Tongue (tissue), 2 donors: ENCODE measurements around the gene NKX1-1. TPM values are rescaled to one million over a fixed set of nuclear protein-coding genes. Genes with fewer than 3 reads are reported as not detected.
"Not testable (repeated sequence)": the region's sequence is repeated elsewhere in the genome, so short reads cannot be mapped to it uniquely, and the experiment has no call there.

Experiments used
- DNase-seq: peaks from one replicate; pipeline ENCODE4 v3.0.0-alpha.2; 2015
- total RNA-seq: library from RNA; depleted of rRNA; stranded (reverse); fragments of >200 nt; gene quantifications from one replicate; pipeline ENCODE4 v1.2.3, GENCODE V29; 2014

The NKX1-1 gene
- total RNA-seq, 1 donor from 2014 or later = not detected

DNA sequence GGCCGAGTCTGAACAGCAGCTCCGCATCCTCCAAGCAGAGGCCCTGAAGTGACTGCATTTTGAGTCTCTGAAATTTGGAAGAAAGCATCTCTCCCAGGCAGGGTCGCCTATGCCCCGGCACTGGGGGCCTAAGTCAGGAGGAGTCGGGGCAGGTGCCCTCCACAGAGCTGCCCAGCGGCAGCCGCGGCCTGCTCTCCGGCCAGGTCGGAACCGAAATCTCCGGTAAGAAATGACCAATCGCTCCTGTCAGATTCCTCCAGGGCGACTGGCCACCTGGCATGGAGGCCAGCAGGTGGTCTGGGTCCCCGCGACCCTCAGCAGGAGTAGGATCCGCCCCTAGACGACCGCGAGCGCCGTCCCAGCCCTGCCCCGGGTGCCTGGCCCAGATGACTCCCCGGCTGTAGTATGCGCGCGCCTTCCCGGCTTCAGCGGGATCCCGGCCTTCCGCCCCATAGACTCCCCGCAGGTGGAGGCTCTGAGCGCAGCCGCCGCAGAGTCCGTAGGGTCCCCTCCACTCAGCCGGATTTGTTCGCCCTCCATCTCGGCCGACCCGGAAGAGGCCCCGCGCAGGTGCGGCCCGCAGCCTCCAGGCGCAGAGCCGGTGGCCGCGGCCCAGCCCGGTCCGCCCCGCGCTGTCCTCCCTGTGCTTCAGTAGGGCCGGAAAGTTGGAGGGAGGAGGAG, 1.5 kb downstream of the NKX1-1 start:
- DNase-seq = no peak

DNA sequence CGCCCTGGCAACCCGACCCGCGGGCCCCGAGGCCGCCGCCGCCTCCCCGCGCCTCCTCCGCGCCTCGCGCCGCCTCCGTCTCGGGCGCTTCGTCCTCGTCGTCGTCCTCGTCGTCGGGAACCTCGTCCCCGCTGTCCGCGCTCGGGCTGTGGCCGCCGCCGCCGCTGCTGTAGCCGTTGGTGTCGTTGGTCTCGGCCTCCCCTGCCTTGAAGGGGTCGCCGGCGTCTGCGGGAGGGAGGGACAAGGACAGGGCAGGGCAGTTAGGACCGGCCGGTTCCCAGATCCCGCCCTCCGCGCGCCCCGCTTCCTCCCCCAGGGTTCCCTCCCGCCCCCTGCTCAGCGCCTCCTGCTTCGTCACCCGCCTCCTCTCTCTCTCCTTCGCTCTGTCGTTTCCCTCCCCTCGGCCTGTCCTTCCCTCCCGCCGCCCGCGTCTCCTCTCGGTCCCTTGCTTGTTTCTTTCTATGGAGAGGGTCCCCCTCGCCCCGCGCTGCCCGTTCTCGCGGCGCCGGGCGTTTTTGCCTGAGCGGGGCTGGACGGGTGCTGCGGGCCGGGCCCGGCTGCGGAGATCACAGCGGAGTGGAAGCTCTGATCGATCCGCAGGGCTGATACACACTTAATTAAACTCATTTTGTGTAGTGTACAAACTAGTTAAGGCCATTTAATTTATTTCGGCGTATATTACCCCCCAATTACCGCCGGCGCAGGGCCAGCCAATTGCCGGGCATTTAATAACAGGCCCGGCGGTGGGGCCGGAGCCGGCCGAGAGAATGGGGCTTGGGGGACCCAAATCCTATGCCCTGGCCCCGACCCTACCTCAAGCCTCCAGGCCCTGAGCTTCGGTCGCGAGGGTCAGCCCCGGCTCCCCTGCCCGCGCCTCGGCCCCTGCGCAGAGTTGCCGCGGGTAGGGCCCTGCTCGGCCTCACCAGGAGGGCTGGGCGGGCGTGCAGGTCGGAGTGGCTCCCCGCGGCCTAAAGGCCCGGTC, 2.4 kb downstream of the NKX1-1 start:
- no peak for DNase-seq

DNA sequence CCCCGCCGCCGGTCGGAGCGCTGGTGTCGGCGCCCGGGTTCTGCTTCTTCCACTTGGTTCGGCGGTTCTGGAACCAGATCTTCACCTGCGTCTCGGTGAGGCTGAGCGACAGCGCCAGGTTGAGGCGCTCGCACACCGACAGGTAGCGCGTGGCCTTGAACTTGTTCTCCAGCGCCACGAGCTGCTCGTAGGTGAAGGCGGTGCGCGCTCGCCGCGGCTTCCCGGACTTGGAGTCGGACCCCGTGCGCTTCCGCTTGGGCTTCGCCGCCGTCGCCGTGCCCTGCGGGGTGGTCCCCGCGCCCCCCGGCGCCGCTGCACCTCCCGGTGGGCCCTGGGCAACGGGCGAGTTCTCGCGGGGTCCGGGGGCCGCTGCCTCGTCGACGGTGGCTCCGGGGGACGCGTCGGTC, 3.1 kb downstream of the NKX1-1 start:
- no peak for DNase-seq

DNA sequence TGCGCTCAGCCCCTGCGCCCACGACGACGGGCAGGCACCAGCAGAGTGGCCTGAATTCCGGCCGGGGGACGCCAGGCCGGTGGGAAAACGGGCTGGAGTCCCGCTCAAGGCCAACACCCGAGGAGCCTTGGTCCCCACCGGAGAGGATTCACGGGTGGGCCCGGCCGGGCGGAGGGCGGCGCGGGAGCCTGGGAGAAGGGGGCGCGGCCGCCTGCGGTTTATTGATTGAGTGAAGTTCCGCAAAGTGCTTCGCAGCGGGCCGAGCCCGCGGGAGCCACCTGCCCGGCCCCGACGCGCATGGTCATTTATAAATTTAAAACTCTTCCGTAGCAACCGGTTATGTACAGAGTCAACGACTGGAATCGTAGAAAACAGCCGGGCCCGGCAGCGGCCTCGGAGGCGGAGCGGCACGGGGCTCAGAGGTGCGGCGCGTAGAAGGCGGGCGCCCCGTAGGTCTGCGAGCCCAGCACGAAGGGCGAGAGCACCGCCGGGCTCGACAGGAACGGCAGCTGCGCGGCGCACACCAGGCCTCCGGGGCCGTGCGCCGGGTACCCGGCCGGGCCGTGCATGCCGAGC, 3.6 kb downstream of the NKX1-1 start:
- DNase-seq = peak; percentile 8

DNA sequence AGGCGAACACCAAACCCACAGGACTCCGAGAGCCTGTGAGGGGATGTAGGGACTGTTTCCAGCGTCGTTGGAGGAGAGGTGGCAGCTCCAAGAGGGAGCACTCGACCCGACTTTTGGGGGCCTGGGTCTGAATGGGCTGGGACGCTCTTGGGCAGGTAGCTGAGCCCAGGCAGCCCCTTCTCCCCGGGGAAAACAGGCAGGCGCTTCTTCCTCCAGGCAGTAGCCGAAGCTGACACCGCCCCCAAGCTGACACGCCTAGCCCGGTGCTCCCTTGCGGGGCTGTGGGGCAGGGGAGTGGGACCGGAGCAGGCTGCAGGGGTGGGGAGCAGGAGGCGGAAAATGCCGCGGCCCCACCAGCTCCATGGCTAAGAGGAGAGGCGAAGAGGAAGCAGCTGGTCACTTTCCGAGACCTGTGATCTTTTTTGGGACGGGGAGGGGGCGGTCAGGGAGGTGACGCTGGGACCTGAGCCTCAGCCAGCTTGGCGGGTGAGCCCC, 4.2 kb downstream of the NKX1-1 start:
- DNase-seq = no peak

DNA sequence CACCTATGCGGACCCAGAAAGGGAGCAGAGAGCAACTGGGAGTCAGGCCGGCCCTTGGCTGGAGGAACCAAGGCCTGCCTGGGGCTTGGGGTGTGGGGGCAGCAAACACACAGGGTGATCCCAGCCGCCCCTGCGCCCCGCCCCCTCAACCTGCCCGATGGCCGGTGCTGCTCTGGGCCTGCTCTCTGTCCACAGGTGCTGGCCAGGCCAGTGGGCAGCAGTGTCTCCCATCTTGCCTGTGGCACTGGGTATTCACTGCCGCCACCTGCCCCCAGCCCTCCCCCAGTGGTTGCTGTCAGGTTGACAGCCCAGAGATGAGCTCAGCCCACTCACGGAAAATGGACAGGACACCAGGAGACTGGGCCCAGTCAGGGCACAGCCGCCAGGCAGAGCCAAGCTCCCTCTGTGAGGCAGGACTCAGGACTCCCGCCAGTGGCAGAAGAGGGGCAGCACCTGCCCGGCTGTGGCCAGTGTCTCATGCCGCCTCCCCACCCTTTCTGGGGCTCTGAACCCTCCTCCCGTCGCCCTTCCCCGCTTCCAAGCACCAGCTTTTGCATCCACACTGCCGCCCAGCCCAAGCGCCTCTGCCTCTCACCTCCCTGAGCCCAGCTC, 4.7 kb downstream of the NKX1-1 start:
- DNase-seq = no peak

DNA sequence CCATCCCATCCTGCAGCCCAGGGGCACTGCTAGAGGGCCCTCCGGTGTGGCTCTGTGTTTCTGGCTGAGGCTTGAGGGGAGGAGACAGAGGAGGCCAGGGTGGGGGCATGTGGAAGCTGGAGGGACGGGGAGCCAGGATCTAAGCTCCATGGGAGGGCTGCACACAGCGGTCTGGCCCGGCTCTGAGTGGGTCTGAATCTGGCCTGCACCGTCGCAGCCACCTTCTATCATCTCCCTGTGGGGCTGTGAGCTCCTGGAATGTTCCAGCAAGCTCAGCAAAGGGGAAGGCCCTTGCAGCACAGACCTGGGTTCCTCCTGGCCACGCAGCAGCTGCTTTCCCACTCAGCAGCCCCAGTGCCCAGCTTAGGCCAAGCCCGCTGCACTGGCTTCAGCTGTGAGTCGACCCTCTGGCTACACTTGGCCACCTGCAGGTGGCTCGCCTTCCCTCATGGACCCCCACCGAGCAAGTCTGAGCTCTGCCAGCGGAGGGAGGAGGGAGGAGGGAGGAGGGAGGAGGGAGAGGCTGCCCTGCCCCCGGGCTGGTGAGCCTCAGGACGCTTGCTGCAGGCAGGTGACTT, 5.3 kb downstream of the NKX1-1 start:
- DNase-seq = no peak

DNA sequence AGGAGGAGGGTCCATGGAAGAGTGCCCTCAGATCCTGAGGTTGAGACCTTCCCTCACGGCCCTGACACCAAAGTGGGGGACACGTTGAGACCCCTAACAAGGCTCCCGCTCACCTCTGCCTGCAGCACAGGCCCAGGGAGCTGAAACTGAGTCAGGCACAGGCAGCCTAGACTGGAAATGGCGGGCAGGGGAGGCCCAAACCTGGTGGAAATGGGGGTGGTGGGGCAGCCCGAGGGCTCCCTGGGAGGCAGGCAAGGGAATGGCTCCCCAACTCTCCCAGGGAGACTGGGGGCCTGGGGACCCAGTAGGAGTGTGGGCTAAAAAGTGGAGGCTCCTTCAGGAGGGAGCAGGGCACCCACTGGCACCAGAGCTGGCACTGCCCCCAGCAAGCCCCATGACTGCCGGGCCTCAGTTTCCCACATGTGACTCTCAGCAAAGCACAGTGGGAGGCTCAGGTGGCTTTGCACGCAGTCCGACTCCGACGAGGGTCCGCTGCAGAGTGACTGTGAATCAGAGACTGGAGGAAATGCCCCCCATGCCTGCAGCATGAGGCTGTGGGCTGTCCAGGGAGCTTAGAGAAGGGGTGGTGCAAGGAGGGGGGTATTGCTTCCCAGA, 5.9 kb downstream of the NKX1-1 start:
- no peak for DNase-seq

DNA sequence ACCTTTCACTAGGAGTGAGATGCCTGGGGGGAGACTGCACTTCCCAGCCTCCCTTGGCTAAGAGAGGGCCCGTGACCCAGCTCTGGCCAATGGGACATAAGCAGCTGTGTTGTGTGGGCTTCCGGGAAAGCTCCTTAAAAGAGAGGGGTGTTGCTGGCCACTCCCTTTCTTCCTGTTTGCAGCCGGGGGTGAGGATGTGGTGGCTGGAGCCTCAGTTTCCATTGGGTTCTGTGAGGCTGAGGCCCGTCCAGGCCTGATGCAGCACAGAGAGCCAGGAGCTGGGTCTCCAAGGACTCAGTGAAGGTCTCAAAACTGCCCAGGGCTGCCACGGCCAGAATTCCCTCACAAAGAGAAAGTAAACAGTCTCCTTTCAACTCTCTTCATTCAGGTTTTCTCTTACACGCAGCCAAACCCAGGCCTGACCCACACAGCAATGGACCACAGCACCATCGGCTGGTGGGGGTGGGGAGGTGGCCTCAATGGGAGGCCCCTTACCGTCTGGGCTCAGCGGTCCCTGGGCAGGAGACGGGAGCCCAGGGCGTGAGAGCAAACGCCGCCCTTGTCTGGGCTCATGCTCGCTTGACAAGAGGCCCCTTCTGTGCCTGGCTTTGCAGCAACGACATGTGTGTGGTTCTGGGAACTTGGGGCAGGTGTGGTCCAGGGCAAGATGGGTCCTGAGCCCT, 6.6 kb downstream of the NKX1-1 start:
- DNase-seq = no peak

DNA sequence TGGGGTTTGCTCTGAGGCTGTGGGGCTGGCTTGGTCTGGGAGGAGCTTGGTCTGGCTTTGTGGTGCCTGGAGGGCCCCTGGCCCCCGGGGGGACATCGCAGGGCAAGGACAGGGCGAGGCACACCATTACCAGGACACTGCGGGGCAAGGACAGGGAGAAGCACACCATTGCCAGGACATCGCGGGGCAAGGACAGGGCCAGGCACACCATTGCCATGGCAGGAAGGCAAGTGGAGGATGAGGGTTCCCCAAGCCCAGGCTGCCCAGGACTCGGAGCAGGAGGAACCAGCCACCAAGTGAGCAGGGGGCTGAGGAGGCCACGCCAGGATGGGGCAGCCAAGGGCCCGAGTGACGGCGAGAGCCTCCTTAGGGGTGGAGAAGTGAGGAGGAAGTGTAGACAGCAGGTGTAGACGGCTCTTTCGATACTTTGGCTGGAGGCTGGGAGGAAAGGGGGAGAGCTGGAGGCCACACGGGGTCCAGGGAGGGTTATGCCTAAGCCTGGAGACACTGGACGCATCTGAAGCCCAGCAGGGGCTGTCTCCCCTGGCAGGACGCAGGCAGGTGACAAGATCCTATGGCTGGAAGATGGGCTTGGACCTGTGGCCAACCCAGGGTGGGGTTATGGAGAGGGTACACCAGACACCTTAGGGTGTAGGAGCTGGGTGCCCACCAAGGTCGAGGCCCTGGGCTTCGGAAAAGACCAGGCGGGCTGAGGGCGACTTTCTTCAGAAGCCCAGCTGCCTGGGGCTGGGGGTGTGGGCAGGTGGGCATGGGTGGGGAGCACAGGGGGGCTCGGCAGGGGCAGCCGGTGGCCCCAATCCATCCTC, 7.3 kb downstream of the NKX1-1 start:
- no peak for DNase-seq

DNA sequence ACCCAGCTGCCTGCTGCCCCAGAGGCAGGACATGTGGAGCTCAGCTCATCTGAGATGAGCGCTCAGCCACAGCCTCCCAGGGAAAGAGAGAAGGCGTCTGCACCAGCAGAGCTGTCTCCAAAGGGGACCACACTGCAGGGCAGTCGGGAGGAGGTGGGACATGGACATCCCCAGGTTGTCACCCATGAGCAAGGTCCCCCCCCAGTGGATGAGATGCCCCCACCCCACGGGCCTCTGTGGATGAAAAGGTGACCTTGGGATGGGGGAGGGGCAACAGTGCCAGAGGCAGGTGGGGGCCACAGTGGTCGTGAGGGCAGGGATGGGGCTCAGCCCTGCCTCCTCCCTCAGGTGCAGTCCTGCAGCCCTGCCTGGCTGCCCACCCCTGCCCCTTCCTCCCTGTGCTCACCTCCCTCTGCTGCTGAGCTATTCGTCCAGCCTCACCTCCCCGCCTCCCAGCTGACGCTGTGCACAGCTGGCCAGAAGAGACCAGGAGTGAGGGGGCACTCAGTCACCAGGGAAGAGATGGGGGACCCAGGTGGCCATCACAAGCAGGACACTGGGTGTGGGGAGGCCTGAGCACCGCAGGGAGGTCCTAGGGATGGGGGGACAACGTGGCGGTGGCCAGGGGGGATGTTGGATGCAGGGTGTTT, 9.3 kb downstream of the NKX1-1 start:
- no peak for DNase-seq

DNA sequence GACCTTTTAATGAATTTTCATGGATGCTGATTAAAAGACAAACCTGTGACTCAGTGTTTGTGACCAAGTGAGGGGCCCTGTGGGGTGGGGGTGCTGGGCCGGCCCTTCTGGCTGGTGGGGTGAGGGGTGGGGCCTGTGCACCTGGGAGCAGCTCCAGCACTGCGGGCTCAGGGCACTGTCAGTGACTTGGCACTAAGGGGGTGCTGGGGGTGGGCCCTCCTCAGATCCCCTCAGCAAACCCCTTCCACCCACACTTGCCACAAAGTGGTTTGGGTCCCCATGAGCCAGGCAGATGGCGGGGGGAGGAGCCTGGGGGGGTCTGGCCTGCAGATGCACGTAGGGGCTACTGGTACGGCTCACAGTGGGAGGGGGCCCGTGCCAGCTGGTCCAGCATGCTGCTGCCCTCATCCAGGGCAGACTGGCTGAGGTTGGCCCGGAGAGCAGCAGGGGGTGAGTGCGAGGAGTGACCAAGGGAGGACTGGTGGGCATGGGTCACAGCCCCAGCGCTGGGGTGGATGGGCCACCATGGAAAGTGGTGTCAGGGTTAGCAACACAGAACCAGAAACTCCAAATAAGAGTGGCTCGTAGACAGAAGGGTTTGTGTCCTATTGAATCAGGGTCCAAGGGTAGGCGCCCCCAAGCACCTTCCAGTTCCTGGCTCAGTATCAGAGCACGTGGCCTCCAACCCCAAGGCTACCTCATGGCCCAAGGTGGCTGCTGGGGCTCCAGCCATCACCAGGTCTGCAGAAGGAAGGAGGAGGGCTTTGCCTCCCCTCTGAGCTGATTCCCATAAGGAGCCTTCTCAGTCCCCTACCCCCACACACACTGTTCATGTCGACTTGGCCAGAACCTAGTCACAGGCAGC, 10.1 kb downstream of the NKX1-1 start:
- no peak for DNase-seq

DNA sequence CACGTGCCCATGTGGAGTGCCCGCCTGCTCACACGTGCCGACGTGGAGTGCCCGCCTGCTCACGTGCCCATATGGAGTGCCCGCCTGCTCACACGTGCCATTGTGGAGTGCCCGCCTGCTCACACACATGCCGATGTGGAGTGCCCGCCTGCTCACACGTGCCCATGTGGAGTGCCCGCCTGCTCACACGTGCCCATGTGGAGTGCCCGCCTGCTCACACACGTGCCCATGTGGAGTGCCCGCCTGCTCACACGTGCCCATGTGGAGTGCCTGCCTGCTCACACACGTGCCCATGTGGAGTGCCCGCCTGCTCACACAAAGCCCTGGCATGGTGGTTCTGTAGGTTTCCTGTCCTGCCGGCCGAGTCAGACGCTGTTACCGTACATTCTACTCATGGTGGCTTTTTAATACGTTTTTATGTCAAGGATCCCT, 10.8 kb downstream of the NKX1-1 start:
- DNase-seq = not testable (repeated sequence)

DNA sequence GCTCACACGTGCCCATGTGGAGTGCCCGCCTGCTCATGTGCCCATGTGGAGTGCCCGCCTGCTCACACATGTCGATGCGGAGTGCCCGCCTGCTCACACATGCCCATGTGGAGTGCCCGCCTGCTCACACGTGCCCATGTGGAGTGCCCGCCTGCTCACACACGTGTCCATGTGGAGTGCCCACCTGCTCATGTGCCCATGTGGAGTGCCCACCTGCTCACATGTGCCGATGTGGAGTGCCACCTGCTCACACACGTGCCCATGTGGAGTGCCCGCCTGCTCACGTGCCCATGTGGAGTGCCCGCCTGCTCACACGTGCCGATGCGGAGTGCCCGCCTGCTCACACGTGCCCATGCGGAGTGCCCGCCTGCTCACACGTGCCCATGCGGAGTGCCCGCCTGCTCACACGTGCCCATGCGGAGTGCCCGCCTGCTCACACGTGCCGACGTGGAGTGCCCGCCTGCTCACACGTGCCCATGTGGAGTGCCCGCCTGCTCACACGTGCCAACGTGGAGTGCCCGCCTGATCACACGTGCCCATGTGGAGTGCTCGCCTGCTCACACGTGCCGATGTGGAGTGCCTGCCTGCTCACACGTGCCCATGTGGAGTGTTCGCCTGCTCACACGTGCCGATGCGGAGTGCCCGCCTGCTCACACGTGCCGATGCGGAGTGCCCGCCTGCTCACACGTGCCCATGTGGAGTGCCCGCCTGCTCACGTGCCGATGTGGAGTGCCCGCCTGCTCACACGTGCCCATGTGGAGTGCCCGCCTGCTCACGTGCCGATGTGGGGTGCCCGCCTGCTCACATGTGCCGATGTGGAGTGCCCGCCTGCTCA, 11.5 kb downstream of the NKX1-1 start:
- DNase-seq = not testable (repeated sequence)

DNA sequence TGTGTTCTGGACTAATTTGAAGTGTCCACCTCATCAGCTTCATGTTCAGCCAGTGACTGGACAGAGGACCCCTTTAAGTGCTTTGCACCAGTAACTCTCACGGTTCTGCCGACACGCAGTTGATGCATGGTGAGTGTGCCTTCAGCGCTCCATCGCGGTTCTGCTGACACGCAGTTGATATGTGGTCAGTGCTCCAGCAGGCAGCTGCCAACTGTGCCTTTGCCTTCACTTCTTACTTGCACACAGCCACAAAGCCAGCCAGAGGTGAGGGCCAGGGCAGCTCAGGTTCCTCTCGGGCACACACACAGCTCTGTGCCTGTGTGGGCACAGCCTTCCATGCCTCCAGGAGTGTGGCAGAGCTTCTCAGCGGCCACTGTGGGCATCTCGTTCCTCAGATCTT, 12.4 kb downstream of the NKX1-1 start:
- no peak for DNase-seq

DNA sequence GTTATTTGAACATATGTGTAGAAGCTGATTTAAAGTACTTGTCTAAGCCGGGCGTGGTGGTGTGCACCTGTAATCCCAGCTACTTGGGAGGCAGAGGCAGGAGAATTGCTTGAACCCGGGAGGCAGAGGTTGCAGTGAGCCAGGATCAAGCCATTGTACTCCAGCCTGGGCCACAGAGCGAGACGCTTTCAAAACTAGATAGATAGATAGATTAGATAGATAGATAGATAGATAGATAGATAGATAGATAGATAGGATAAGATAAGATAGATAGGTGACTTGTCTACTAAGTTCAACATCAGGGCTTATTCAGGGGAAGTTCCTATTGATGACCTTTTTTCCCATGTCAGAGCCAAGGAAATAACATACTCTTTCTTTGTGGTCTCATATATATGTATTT, 12.9 kb downstream of the NKX1-1 start:
- DNase-seq = not testable (repeated sequence)
